Suppressor macrophage treated with lipopolysaccharide for 1 hour (primary cell): ENCODE measurements around the gene KLHDC4.
A peak's percentile ranks its signal among the peaks of the same experiment; 100 is the strongest.

Source experiments
- DNase-seq, 3 donors: peaks; one replicate each; pipeline ENCODE4 v3.0.0-alpha.2; 2020 to 2022

KLHDC4 gene

GRCh38 chr16:87697256-87697655 lies 68.5 kb downstream of the KLHDC4 start:
- no peak for DNase-seq

GRCh38 chr16:87696726-87697125 lies 69.1 kb downstream of the KLHDC4 start:
- no peak for DNase-seq

DNA sequence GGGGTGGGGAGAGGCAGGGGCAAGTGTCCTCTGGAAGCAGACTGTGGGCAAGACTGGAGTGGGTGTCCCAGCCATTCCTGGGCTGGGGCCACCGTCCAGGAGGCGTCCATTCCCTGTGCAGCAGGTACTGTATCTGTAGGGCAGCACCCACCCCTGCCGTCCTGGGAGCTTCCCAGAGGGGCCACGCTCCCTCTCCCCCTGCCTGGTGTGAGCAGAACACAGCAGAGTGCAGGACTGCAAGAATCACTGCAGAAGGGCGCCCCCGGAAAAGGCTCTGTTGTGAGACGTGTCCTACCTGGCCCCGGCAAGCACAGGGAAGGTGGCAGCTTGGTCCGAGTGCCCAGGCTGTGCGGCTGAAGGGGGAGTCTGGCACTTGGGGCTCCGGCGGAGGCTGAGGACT lies 70.3 kb downstream of the KLHDC4 start:
- no peak for DNase-seq

DNA sequence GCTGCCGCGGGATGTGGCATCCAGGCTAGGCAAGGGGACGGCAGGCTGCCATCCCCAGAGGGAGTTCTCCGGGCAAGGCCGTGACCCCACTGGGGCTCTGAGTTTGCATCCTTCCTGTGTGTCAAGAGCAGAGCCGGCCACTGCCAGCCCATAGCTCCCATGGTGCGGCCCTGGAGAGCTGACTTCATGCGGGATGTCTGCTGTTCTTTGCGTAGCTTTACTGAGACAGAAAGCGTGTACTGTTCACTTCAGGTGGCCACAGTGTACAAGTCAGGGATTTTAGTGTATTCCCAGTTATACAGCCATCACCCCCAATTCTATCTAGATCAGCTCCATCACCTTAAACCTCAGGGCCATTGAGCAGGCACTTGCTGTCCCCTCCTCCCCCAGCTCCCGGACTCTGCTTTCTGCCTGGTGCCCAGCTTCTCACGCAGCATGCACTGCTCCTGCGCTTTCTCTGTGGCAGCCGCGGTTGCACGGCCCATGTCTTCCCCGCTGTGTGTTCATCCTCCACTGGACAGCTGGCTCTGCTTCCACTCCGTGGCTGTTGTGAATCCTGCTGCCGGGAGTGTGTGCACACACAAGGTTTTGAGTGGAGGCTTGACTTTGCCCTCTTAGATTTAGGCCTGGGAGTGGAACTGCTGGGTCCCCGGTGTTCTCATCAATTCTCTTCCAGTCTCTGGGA lies 71.2 kb downstream of the KLHDC4 start:
- DNase-seq, result no peak

GRCh38 chr16:87693827-87694226 lies 72.0 kb downstream of the KLHDC4 start:
- no peak for DNase-seq

- no peak for DNase-seq
These were observed 73.0 kb downstream of the KLHDC4 start for GRCh38 chr16:87692756-87693155.

DNA sequence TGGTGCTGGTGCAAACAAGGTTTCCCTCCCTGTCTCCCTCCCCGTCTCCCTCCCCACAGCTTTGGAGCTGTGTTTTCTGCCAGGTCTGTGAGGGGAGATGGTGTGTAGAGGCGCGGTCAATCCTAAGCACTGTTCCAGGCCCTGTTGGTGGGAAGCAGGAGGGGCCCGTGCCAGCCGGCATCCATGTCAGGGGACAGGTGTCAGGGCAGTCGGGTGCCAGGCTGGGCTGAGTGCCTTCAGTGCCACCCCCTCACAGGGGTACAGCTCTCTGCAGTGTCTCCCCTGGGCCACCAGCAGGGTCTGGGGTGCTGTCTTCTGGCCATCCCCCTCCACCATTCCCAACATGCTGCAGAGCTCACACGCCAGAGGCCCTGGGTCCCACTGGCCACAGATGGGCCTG lies 73.6 kb downstream of the KLHDC4 start:
- no peak for DNase-seq

DNA sequence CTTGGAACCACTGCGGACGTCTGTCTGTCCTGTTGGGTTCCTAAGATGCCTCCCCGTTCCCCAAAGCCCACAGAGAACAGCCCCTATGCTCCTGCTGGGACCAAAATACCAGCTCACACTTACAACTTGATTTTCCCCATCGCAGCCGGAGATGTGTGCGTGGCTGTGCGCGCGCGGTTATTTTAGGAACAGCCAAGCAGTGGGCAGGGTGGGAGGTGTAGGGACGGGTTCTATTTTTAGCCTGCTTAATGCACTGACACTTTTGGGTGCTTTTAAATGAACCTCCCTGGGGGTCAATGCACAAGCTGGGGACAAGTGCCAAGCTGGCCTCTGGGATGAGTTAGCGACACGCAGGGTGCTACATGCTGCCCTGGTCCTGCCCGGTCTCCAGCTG lies 74.1 kb downstream of the KLHDC4 start:
- DNase-seq, result no peak

- no peak for DNase-seq
These were observed 74.7 kb downstream of the KLHDC4 start for GRCh38 chr16:87690911-87691685.

GRCh38 chr16:87689956-87690465 lies 75.8 kb downstream of the KLHDC4 start:
- no peak for DNase-seq

GRCh38 chr16:87688876-87689815 lies 76.6 kb downstream of the KLHDC4 start:
- DNase-seq, result no peak

- DNase-seq, result no peak
These were observed 77.7 kb downstream of the KLHDC4 start for GRCh38 chr16:87687998-87688529.

GRCh38 chr16:87687126-87687910 lies 78.5 kb downstream of the KLHDC4 start:
- no peak for DNase-seq

DNA sequence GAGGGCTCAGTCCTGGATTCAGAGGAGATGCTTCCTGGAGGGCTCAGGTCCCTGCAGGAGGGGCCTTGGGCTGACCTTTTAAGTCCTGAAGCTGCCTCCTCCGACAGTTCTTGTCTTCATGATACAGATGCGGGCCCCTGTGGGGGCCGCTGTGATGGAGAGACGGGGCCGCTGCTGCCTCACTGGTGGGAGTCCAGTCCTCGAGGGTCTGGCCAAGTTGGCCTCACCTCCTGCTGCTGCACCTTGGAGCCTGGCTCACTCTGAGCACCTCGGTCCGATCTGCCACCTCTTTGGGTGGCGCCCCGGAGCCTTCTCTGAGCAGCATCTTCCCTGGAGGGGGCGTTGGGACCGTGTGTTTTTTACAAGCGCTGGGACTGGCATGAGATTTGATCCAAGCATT lies 79.1 kb downstream of the KLHDC4 start:
- DNase-seq, result no peak

- DNase-seq, result no peak
These were observed 80.0 kb downstream of the KLHDC4 start for GRCh38 chr16:87685766-87686165.

- no peak for DNase-seq
These were observed 80.4 kb downstream of the KLHDC4 start for GRCh38 chr16:87685405-87685755.

GRCh38 chr16:87684711-87685404 lies 80.9 kb downstream of the KLHDC4 start:
- no peak for DNase-seq

DNA sequence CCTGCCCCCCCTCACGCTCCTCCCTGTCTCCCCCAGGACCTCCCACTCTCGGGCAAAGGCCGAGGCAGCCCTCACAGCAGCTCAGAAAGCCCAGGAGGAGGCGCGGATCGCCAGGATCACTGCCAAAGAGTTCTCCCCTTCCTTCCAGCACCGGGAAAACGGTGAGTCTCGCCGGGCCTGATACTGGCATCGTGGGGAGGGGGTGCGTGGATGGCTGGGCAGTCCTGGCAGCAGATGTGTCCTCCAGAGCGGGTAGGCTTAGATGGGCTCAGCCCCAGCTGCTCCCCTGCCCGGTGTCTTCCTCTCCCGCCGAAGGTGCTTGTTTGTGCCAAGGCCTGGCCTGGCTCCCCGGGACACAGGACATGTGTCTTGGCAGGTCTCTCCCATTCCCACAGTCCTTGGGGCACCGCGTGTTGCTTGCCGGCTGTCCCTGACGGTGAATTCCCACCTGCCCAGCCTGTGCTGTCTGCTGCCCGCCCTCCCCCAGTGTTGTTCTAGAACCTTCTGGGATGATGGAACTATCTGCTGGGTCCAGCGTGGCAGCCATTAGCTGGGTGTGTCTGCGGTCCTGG lies 81.6 kb downstream of the KLHDC4 start:
- DNase-seq, result no peak

DNA sequence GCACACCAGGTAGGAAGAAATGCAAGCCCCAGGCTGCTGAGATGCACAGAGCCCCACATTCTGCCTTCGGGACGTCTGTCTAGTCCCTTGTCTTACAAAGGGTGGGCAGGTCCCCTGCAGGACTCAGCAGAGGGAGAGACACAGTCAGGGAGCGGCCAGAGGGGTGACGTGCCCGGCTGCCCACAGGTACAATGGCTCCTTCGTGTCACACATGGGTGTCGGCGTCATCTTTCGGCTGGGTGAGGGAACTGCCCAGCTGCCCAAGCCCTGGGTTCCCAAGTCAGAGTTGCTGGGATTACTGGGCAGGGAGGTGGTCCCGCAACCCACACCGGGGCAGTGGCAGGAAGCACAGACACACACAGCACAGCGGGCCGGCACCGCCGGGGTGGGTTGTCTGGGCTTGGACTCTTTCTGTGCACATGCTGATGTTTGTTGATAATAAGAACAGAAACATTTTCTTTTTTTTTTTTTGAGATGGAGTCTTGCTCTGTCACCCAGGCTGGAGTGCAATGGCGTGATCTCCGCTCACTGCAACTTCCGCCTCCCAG lies 82.9 kb downstream of the KLHDC4 start:
- no peak for DNase-seq

GRCh38 chr16:87681981-87682570 lies 83.7 kb downstream of the KLHDC4 start:
- peak; percentile 69 to 78 (median 74) for DNase-seq
